ENCODE measurements around the gene KLK2. TPM values are rescaled to one million over a fixed set of nuclear protein-coding genes. Genes with fewer than 3 reads are reported as not detected.

KLK2 gene
- total and polyA plus RNA-seq, 2 of the 13 experiments (the other 11 are each of a cell fraction or from before 2014, with no cell fraction given) = 0.11 TPM; not detected in 1

GRCh38 chr19:50896591-50897190 lies 23.5 kb downstream of the KLK2 start:
- H3K4me3 ChIP-seq (replicated peaks in 1 of 3; ENCODE audit: insufficient read depth in 1 of 3, low read depth in 2 of 3, low read length in 3 of 3) = no peak overlapping the region
- no peaks in the 10 kb centered on the region for H3K4me1 ChIP-seq (ENCODE audit: insufficient read depth, low read length)
- CTCF ChIA-PET (ENCODE audit: low intra/inter-chr PET ratio, low total read pairs) = no interaction called here
- DNase-seq (ENCODE audit: low spot score) = peak; percentile 26
- no peak overlapping the region for H3K27ac ChIP-seq (ENCODE audit: extremely low read length, insufficient read depth, low read length)
- no peak for TF ChIP-seq ZBTB38 (CRISPR knock-in tag; IDR thresholded peaks at IDR 0.05)
- TF ChIP-seq, protein P1, sequence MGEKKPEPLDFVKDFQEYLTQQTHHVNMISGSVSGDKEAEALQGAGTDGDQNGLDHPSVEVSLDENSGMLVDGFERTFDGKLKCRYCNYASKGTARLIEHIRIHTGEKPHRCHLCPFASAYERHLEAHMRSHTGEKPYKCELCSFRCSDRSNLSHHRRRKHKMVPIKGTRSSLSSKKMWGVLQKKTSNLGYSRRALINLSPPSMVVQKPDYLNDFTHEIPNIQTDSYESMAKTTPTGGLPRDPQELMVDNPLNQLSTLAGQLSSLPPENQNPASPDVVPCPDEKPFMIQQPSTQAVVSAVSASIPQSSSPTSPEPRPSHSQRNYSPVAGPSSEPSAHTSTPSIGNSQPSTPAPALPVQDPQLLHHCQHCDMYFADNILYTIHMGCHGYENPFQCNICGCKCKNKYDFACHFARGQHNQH (CRISPR knock-in tag; IDR thresholded peaks at IDR 0.05) = no peak
- peak; percentile 35; the same call in 1 of the 2 replicates for TF ChIP-seq ZBTB21 (CRISPR knock-in tag; IDR thresholded peaks at IDR 0.05)
- TF ChIP-seq FOSL2 (CRISPR knock-in tag; IDR thresholded peaks at IDR 0.05) = peak; percentile 70
- TF ChIP-seq CREB1 (IDR thresholded peaks at IDR 0.05) = peak; percentile 79
- TF ChIP-seq CREB1 (CRISPR knock-in tag; IDR thresholded peaks at IDR 0.05) = no peak
- no peaks in the 10 kb centered on the region for H3K9me3 ChIP-seq (ENCODE audit: low read length)
- no peaks in the 10 kb centered on the region for H3K36me3 ChIP-seq (replicated peaks in 1 of 2; ENCODE audit: control insufficient read depth in 1 of 2, insufficient read depth in 2 of 2, low read length in 2 of 2)
- 10% methylated on average over 5 of the region's 6 CpGs for WGBS (ENCODE audit: low lambda C conversion rate)
- H4K20me1 ChIP-seq (ENCODE audit: insufficient read depth, low read length) = no peaks in the 10 kb centered on the region
- H2AFZ ChIP-seq (ENCODE audit: low read length) = no peak overlapping the region
- no peak overlapping the region for H3K4me2 ChIP-seq (ENCODE audit: low read depth, low read length)
- H3K79me2 ChIP-seq (ENCODE audit: insufficient read depth, low read length) = no peaks in the 10 kb centered on the region
- no TSS peak for BruUV-seq (replicated peaks)
- POLR2A ChIA-PET = no interaction called here
- no peak for FAIRE-seq
- H3K9ac ChIP-seq (ENCODE audit: insufficient read depth, low read depth, low read length) = no peak overlapping the region
- H3K27me3 ChIP-seq (ENCODE audit: control insufficient read depth in 1 of 2, insufficient read depth in 2 of 2, low read length in 2 of 2) = no peaks in the 10 kb centered on the region; a peak in 2 of 5 replicates
- intact Hi-C loops (cut with micrococcal nuclease; ENCODE audit: unreplicated experiment) (no loop called here), in situ Hi-C loops (cut with HindIII; ENCODE audit: extremely low pct_ligation_motif_present, low pct_unique_long_range_greater_than_20kb) (no loop called here)
- no peak for ATAC-seq

DNA sequence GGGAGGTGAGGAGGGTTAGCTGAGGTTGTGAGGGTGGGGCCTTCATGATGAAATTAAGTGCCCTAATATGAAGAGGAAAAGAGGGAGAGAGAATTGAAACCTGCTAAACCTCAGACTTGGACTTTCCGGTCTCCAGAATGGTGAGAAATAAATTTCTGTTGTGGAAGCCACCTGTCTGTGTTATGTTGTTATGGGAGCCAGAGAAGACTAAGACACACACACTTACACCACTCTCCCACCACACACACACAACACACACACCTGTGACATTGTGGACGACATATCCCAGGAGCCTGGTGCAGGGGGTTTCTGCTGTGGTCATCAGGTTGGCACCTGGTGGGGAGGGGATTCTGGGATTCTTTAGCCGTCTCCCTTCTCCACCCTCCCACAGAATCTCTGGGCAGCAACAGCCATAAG lies 24.0 kb downstream of the KLK2 start:
- Histone ChIP-seq H3K4me3 (replicated peaks in 1 of 3; ENCODE audit: insufficient read depth in 1 of 3, low read depth in 2 of 3, low read length in 3 of 3) (no peak overlapping the region), H4K20me1 (ENCODE audit: insufficient read depth, low read length) (no peaks in the 10 kb centered on the region), H3K36me3 (replicated peaks in 1 of 2; ENCODE audit: control insufficient read depth in 1 of 2, insufficient read depth in 2 of 2, low read length in 2 of 2) (no peaks in the 10 kb centered on the region), H3K9ac (ENCODE audit: insufficient read depth, low read depth, low read length) (no peak overlapping the region), H3K27ac (ENCODE audit: extremely low read length, insufficient read depth, low read length) (no peak overlapping the region), H2AFZ (ENCODE audit: low read length) (no peak overlapping the region), H3K27me3 (ENCODE audit: control insufficient read depth in 1 of 2, insufficient read depth in 2 of 2, low read length in 2 of 2) (no peaks in the 10 kb centered on the region; a peak in 2 of 5 replicates), H3K79me2 (ENCODE audit: insufficient read depth, low read length) (no peaks in the 10 kb centered on the region), H3K4me1 (ENCODE audit: insufficient read depth, low read length) (no peaks in the 10 kb centered on the region), H3K9me3 (ENCODE audit: low read length) (no peaks in the 10 kb centered on the region), H3K4me2 (ENCODE audit: low read depth, low read length) (no peak overlapping the region)
- TF ChIP-seq RFX5 (IDR thresholded peaks at IDR 0.05; ENCODE audit: low read depth, low read length) = no peak
- TF ChIP-seq NFE2L1 (CRISPR knock-in tag; IDR thresholded peaks at IDR 0.05; ENCODE audit: borderline replicate concordance) = no peak
- no peak for TF ChIP-seq TAF15 (IDR thresholded peaks at IDR 0.05; ENCODE audit: low read depth, low read length, poor library complexity, severe bottlenecking)
- TF ChIP-seq, protein P2, sequence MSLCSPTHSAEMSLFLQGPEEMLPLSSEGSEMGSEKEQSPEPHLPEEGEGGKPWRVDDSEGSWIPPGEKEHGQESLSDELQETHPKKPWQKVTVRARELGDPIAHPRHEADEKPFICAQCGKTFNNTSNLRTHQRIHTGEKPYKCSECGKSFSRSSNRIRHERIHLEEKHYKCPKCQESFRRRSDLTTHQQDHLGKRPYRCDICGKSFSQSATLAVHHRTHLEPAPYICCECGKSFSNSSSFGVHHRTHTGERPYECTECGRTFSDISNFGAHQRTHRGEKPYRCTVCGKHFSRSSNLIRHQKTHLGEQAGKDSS (CRISPR knock-in tag; IDR thresholded peaks at IDR 0.05; ENCODE audit: borderline replicate concordance, low read depth) = no peak
- TF ChIP-seq ZNF678 (CRISPR knock-in tag; IDR thresholded peaks at IDR 0.05) = no peak
- WGBS (ENCODE audit: low lambda C conversion rate) = 9% methylated on average over 3 of the region's 3 CpGs
- CTCF ChIA-PET (ENCODE audit: low intra/inter-chr PET ratio, low total read pairs) = no interaction called here
- DNase-seq (ENCODE audit: low spot score) = no peak
- POLR2A ChIA-PET = no interaction called here
- in situ Hi-C loops (cut with HindIII; ENCODE audit: extremely low pct_ligation_motif_present, low pct_unique_long_range_greater_than_20kb) (no loop called here), intact Hi-C loops (cut with micrococcal nuclease; ENCODE audit: unreplicated experiment) (no loop called here)
- ATAC-seq = no peak
- FAIRE-seq = no peak
- no TSS peak for BruUV-seq (replicated peaks)

Measured in HepG2 (cell line).